Measurements from ENCODE around the gene OR2T1.
"Not testable (repeated sequence)": the region's sequence is repeated elsewhere in the genome, so short reads cannot be mapped to it uniquely, and the experiment has no call there.

Gene OR2T1

GRCh38 chr1:248434913-248435312 is 32.1 kb downstream of the OR2T1 start:
- DNase-seq (ENCODE audit: low spot score), result not testable (repeated sequence)

GRCh38 chr1:248436303-248436702 is 33.5 kb downstream of the OR2T1 start:
- DNase-seq (ENCODE audit: low spot score), result not testable (repeated sequence)

DNA sequence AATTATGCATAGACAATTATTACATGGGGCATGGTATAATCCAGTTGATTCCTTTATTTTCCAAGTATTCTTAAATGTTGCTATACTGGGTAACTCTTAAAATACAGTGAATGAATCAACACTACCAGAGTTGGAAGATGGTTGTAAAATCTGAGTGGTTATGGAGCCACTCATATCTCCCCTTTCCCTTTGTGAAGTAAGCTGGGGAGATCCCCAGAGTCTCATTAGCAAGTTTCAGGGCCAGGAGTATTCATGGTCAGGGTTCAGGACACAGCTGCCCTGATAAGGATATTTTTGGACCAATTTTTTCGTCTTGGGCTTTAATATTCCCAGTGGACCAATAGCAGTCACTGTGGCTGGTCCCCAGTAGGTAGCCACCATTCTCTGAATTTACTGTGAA is 35.8 kb downstream of the OR2T1 start:
- not testable (repeated sequence) for DNase-seq (ENCODE audit: low spot score)

DNA sequence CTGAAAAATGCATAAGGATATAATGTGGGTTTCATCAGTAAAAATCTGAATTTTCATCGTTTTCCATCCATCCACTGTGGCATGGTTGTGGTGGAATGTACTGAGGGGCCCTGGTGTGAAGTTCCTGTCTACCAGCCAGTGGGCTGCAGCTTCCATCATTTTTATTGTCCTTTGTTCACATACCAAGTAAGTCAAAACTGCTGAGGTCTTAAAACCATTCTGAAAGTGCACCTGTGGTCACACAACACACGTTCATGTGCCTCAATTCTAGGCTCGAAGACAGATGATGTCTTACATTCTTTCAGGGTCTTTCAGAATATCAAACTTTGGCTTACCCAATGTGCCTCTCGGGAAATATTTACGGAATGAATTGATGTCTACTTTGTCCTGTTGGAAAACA is 36.4 kb downstream of the OR2T1 start:
- DNase-seq (ENCODE audit: low spot score), result not testable (repeated sequence)

DNA sequence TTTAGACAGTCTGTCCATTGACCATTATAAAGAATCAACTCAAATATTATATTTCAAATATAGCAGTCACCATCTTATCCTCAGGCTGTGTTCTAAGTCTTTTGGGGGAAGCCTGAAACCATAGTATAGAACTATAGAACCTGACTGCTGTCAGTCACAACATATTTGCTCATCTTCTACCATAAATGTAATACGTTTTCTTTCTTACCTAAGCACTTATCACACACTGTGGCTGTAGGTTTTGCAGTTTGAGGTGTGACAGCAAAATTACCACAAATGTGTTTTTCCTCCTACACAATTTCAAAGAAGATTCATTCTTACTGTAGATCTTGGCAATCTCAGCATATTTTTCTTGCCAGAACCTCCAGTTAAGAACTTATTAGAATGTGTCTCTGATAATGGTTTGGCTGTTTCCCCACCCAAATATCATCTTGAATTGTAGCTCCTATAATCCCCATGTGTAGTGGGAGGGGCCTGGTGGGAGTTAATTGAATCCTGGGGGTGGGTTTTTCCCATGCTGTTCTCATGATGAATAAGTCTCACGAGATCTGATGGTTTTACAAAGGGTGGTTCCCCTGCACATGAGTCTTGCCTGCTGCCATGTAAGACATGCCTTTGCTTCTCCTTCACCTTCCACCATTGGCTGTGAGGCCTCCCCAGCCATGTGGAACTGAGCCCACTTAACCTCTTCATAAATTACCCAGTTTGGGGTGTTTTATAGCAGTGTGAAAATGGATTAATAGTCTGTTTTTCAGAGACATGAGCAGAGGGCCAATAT is 39.8 kb downstream of the OR2T1 start:
- DNase-seq (ENCODE audit: low spot score), result not testable (repeated sequence)

- not testable (repeated sequence) for DNase-seq (ENCODE audit: low spot score)
These were observed 41.8 kb downstream of the OR2T1 start for GRCh38 chr1:248444603-248445002.

DNA sequence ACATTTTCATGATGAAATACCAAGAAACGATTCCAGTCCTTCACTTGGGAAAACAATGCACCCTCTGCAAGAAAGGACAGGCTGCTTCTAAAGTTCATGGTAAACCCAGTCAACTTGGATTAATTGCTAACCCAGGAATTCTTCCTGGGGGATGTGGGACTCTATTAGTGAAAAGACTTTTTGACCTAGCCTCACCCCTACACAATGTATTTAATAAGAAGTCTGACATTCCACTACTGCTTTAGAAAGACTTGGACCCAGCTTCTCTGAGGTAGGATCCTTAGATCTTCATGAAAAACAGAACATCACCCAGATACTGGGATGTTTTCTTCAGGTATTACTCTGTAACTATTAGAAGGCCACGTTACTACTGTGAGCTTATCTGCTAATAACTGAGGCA is 42.6 kb downstream of the OR2T1 start, which contains the start of gene OR2T2:
TSS of gene OR2T2 (plus strand) at position 239 of the 400 bp plus-strand sequence. CDS start 7,161 bp downstream, outside the sequence.
- not testable (repeated sequence) for DNase-seq (ENCODE audit: low spot score)

DNA sequence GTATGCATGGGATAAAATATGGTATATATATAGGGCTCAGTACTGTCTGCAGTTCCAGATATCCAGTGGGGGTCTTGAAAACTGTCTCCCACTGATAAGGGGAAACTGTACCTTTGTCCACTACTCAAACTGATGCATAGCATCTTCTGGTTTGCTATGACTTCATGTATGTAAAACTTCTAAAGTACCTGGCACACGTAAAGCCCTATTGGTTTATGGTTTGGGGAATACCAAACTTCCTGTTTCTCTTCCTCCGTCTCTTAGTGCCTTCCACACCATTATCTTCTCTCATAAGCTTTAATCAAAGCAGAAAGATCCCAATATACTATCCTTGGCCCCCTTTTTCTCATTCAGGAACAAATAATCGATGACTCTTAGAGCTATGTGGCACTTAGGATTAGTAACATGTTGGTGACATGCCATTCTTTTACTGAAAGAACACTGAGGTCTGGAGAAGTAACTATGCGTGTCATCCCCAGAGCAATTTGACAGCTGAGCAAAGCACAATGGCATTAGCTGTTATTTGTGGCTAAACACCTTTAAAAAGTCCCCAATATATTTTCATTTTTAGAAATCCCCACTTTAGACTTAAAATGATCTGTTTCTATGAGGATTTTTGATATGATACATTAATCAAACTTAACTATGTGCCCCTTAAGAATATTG is 45.7 kb downstream of the OR2T1 start:
- not testable (repeated sequence) for DNase-seq (ENCODE audit: low spot score)

GRCh38 chr1:248449821-248450465 is 47.1 kb downstream of the OR2T1 start:
- DNase-seq (ENCODE audit: low spot score), result not testable (repeated sequence)

- DNase-seq (ENCODE audit: low spot score), result not testable (repeated sequence)
These were observed 47.8 kb downstream of the OR2T1 start for GRCh38 chr1:248450466-248451145.

GRCh38 chr1:248453619-248454018 is 50.8 kb downstream of the OR2T1 start:
- DNase-seq (ENCODE audit: low spot score), result not testable (repeated sequence)

- DNase-seq (ENCODE audit: low spot score), result not testable (repeated sequence)
These were observed 52.2 kb downstream of the OR2T1 start for GRCh38 chr1:248455045-248455444.

- DNase-seq (ENCODE audit: low spot score), result not testable (repeated sequence)
These were observed 53.8 kb downstream of the OR2T1 start for GRCh38 chr1:248456635-248457034.

All from D341Med (cell line).